ENCODE measurements around the gene HK1.
A peak's percentile ranks its signal among the peaks of the same experiment; 100 is the strongest.
"Not testable (repeated sequence)": the region's sequence is repeated elsewhere in the genome, so short reads cannot be mapped to it uniquely, and the experiment has no call there.

HK1 gene

GRCh38 chr10:69278446-69278963, at the start of gene HK1:
TSS of gene HK1 (plus strand) at chr10:69278496.
- DNase-seq, result no peak

GRCh38 chr10:69229616-69229916, 48.7 kb upstream of the HK1 start:
- DNase-seq, result no peak

- no peak for DNase-seq
These were observed 48.2 kb upstream of the HK1 start for GRCh38 chr10:69230128-69230527.

GRCh38 chr10:69232252-69232651, 46.0 kb upstream of the HK1 start:
- DNase-seq, result peak; percentile 54

- peak; percentile 70 for DNase-seq
These were observed 45.4 kb upstream of the HK1 start for GRCh38 chr10:69232736-69233480.

GRCh38 chr10:69234447-69234846, 43.8 kb upstream of the HK1 start:
- DNase-seq, result no peak

GRCh38 chr10:69237528-69238159, 40.7 kb upstream of the HK1 start:
- peak; percentile 94 for DNase-seq

GRCh38 chr10:69239136-69239535, 39.2 kb upstream of the HK1 start:
- DNase-seq, result no peak

GRCh38 chr10:69239816-69240434, 38.4 kb upstream of the HK1 start:
- DNase-seq, result no peak

- DNase-seq, result no peak
These were observed 37.8 kb upstream of the HK1 start for GRCh38 chr10:69240455-69240854.

GRCh38 chr10:69241575-69241974, 36.7 kb upstream of the HK1 start:
- DNase-seq, result no peak

GRCh38 chr10:69242040-69242851, 36.0 kb upstream of the HK1 start:
- no peak for DNase-seq

- no peak for DNase-seq
These were observed 35.5 kb upstream of the HK1 start for GRCh38 chr10:69242852-69243212.

GRCh38 chr10:69243817-69244216, 34.5 kb upstream of the HK1 start:
- no peak for DNase-seq

GRCh38 chr10:69246036-69246435, 32.3 kb upstream of the HK1 start:
- DNase-seq, result no peak

GRCh38 chr10:69246581-69247312, 31.5 kb upstream of the HK1 start:
- no peak for DNase-seq

GRCh38 chr10:69247313-69247710, 31.0 kb upstream of the HK1 start:
- DNase-seq, result no peak

- peak; percentile 58 for DNase-seq
These were observed 30.1 kb upstream of the HK1 start for GRCh38 chr10:69248117-69248730.

- no peak for DNase-seq
These were observed 28.3 kb upstream of the HK1 start for GRCh38 chr10:69250041-69250440.

GRCh38 chr10:69251417-69251816, 26.9 kb upstream of the HK1 start:
- not testable (repeated sequence) for DNase-seq

GRCh38 chr10:69253171-69253570, 25.1 kb upstream of the HK1 start:
- DNase-seq, result no peak

GRCh38 chr10:69254877-69255276, 23.4 kb upstream of the HK1 start:
- no peak for DNase-seq

All from activated effector memory CD4-positive, alpha-beta T cell treated with anti-CD3 and anti-CD28 coated beads, Interleukin-2, amount 50 U/mL, for 16 hours (primary cell).